OCI-M1 (cell line): Measurements from ENCODE around the gene WFDC10A.
"Not testable (repeated sequence)": the region's sequence is repeated elsewhere in the genome, so short reads cannot be mapped to it uniquely, and the experiment has no call there.

Experiments used
- DNase-seq: peaks from one replicate; lab custom pipeline; 2025; lab: John Stamatoyannopoulos, UW

WFDC10A gene

DNA sequence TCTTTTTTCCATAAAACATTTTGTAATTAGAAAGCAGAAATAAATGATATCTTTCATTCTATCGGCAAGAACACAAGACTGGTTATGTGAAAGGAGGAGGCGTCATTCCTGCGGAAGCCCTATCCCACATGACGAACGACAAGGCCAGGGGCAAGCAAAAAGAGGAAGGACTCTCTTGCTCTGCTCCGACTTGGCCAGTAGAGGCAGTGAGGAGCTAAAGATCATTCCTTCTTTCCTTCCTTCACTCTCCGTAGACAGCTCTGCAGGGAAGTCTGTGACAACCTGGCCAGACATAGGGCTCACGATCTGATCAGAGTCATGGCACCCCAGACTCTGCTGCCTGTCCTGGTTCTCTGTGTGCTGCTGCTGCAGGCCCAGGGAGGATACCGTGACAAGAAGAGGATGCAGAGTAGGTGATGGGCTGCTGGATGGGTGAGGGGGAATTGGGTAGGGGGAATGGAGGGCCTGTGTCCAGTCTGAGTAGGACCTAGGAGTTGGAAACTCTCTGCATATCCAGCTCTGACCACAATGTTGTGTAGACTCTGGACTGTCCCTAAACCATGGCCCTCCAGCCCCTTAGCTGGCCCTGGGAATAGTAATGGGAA, at the start of gene WFDC10A:
TSS of gene WFDC10A (plus strand) at position 244 of the 605 bp plus-strand sequence. CDS start at position 319, 75 bp downstream.
- peak; percentile 91 for DNase-seq

DNA sequence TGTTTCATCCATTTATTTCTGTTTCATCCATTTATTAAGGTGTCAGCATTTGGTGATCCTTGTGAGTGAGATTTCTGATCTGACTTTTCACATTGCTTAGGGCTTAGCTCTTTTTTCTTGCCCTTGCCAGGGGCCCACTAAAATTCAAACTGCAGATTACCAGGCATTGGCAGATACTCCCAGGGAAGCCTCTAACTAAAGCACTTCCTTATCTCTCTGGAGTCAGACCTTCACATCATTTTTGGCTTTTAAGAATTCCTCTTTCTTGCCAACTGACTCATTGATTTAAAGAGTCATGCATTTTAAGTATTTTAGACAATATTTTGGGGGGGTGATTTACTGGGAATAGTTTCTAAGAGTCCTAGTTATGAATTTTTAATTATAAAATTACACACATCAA, 47.8 kb upstream of the WFDC10A start:
- DNase-seq: peak; percentile 66

- DNase-seq: no peak
Observed at GRCh38 chr20:45583502-45583901, 46.0 kb upstream of the WFDC10A start.

- DNase-seq: not testable (repeated sequence)
Observed at GRCh38 chr20:45584294-45584693, 45.2 kb upstream of the WFDC10A start.

DNA sequence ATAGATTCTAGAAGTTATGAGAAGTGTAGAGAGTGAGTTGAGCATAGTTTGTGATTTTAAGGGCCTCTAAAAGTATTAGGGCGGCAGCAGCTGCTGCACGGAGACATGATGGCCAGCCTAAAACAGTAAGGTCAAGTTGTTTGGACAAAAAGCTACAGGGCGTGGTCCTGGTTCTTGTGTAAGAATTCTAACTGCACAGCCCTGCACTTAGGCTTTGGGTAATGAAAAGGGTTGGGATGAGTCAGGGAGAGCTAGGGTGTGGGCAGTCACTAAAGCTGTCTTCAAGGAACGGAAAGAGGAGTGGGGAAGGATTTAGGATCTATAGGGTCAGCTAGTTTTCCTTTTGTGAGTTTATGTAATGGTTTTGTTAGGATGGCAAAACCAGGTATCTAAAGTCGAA, 43.6 kb upstream of the WFDC10A start:
- not testable (repeated sequence) for DNase-seq

GRCh38 chr20:45588800-45589199, 40.7 kb upstream of the WFDC10A start:
- DNase-seq: no peak

GRCh38 chr20:45589725-45590124, 39.8 kb upstream of the WFDC10A start:
- peak; percentile 19 for DNase-seq

DNA sequence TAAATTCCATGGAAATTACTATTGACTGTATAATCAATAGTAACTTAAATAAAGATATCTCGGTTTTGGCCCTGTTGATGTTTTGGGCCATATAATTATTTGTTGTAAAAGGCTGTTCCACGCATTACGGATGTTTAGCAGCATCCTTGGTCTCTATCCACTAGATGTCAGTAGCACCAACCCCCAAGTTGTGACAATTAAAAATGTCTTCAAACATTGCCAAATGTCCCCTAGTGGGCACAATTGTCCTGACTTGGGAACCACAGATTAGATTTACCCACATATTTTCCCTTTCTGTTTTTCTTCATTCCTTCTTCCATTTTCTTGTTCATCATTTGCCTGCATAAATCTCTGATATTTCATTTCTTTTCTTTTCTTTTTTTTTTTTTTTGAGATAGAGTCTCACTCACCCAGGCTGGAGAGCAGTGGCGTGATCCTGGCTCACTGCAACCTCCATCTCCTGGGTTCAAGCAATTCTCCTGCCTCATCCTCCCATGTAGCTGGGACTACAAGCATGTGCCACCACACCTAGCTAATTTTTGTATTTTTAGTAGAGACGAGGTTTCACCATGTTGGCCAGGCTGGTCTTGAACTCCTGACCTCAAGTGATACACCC, 36.9 kb upstream of the WFDC10A start:
- peak; percentile 90 for DNase-seq

DNA sequence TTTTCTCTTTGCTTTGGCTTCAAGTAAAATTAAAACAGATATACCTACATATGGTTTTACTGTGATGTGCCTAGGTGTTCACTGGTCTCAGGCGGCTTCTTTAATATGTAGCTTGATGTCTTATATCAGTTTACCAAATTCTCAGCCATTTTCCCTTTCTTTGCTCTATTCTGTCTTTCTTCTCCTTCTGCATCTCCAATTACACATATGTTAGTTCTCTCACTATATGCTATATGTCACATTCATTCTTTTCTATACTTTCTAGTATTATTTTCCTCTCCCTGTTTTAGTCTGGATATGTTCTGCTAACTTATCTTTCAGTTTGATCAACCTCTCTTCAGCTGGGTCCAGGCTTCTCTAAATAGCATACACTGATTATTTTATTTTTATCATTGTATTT, 36.0 kb upstream of the WFDC10A start:
- no peak for DNase-seq

- DNase-seq: no peak
Observed at GRCh38 chr20:45595235-45595634, 34.3 kb upstream of the WFDC10A start.

DNA sequence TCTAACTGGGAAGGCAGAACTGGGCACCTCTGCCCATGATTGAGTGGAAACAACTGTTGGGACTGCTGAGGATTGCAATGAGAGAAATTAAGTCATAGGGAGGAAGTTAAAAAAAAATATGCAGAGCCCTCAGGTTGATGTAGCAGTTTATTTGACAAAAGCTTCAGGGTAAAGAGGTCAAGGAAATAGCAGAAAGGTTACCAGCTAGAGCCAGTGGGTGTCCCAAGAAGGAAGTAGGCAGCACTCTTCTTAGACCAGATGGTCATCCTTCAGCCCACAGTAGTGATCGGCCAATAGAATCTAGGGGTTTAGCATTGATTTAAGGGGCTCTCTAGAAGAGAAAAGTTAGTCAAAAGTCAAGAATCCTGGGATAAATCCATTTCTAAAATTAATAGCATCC, 21.7 kb upstream of the WFDC10A start:
- no peak for DNase-seq

- DNase-seq: peak; percentile 91
Observed at GRCh38 chr20:45611054-45611453, 18.5 kb upstream of the WFDC10A start.

DNA sequence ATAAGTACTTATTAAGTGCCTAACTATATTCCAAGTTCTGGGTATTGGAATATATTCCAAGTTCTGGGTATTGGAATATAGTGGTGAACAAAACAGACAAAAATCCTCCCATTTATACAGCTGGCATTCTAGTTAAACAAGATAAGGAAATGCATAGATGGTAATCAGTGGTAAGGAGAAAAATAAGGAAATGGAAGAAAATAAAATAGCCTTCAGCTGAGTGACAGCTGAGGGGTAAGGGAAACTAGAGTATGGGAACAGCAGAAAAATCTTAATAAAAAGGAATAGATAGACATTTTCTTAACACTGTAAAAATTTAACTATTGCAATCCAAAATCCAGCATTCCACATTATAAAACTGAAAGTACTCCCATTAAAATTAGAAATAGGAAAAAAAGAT, 17.2 kb upstream of the WFDC10A start:
- peak; percentile 59 for DNase-seq

DNA sequence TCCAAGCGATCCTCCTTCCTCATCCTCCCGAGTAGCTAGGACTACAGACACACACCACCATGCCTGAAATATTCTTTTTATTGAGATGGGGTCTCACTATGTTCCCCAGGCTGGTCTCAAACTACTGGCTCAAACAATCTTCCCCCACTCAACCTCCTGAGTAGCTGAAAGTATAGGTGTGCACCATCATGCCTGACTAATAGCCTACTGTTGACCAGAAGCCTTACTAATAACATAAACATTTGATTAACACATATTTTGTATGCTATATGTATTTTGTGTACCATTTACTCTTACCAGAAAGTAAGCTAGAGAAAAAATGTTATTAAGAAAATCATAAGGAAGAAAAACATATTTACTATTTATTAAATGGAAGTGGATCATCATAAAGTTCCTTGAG, 11.9 kb upstream of the WFDC10A start:
- no peak for DNase-seq

- no peak for DNase-seq
Observed at GRCh38 chr20:45621593-45621992, 7.9 kb upstream of the WFDC10A start.

- DNase-seq: peak; percentile 52
Observed at GRCh38 chr20:45626540-45626939, 3.0 kb upstream of the WFDC10A start.

DNA sequence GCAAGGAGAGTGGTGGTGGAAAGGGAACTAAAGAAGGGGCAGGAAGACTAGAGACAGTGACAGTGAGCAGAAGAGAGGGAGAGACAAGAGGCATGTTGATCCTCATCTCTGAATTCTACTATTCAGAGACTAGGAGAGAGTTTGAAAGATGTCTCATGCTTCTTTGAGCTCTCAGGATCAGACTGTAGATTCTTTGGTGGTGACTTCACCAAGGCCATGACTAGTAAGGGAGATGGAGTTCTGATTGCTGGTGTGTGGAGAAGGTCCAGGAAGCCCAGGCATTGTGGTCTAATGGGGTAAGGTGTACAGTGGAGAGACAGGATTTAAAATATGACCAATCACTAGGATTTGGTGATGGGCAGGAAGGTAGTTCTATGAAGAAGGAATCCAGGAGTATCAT, 832 bp downstream of the WFDC10A start:
- DNase-seq: no peak

DNA sequence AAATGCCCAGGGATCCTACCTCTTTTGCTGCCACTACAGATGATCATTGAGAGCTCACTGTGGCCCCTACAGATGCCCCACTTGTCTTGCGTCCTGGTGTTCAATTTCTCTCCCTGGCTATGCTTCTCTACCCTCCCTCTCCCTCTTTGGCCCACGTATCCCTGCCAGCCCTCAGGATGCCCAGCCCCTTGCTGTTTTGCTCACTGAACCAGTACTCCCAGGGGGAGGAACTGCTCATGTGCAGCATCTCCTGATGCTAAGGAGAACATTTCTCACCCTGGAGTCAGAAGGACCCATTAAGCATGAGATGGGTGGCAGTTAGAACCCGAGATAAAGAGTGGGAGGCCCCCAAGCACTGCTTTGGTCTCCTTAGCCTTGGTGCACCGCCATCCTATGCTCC, 1.6 kb downstream of the WFDC10A start, which contains the start of gene WFDC9:
TSS of gene WFDC9 (minus strand) at position 101 of the 400 bp plus-strand sequence. CDS start 21,103 bp downstream, outside the sequence.
- no peak for DNase-seq

GRCh38 chr20:45636513-45636912, 7.0 kb downstream of the WFDC10A start:
- no peak for DNase-seq

DNA sequence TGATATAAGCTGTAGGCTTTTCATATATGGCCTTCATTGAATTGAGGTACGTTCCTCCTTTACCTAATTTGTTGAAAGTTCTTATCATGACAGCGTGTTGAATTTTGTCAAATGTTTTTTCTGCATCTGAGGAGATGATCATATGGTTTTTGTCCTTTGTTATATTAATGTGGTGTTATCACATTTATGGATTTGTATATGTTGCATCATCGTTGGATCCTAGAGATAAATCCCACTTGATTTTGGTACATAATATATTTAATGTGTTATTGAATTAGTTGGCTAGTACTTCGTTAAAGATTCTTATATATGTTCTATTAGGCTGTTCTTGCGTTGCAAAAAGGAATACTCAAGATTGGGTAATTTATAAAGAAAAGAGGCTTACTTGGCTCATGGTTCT, 10.1 kb downstream of the WFDC10A start:
- DNase-seq: no peak

GRCh38 chr20:45641076-45641475, 11.5 kb downstream of the WFDC10A start:
- not testable (repeated sequence) for DNase-seq

DNA sequence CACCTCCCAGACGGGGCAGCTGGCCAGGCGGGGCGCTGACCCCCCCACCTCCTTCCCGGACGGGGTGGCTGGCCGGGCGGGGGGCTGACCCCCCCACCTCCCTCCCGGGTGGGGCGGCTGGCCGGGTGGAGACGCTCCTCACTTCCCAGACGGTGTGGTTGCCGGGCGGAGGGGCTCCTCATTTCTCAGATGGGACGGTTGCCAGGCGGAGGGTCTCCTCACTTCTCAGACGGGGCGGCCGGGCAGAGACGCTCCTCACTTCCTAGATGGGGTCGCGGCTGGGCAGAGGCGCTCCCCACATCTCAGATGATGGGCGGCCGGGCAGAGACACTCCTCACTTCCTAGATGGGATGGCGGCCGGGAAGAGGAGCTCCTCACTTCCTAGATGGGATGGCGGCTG, 16.3 kb downstream of the WFDC10A start:
- DNase-seq: not testable (repeated sequence)

GRCh38 chr20:45646875-45647274, 17.3 kb downstream of the WFDC10A start:
- no peak for DNase-seq
